OCI-LY3 (cell line): ENCODE measurements around the gene TRAF6.

Experiments used
- H2AFZ ChIP-seq: fragments of 200-600, 300-600 bp; shearing (Covaris generic); 2 replicates; pipeline ENCODE4 v1.6.0; 2014; ENCODE audit warnings: antibody characterized with exemption, low read depth, low read length
- H3K27ac ChIP-seq: fragments of 200-600, 300-600 bp; sonication (generic); 2 replicates; pipeline ENCODE4 v1.5.1; 2014; ENCODE audit warnings: mild to moderate bottlenecking, low read length, moderate library complexity, mixed read lengths
- H3K27me3 ChIP-seq: fragments of 200-600, 300-600 bp; sonication (generic); 2 replicates; pipeline ENCODE4 v1.6.1; 2014; ENCODE audit warnings: low read depth, low read length, mixed read lengths
- H3K36me3 ChIP-seq: fragments of 200-600, 300-600 bp; sonication (generic); replicated peaks from 2 replicates; pipeline ENCODE3; 2014; ENCODE audit warnings: low read depth, low read length, mixed read lengths
- H3K4me1 ChIP-seq: fragments of 300-600, 200-600 bp; sonication (generic); 2 replicates; pipeline ENCODE4 v1.6.1; 2014; ENCODE audit warnings: low read length, mixed read lengths
- H3K4me2 ChIP-seq: fragments of 200-600, 300-600 bp; sonication (generic); 2 replicates; pipeline ENCODE4 v1.6.1; 2014; ENCODE audit warnings: low read length, mixed read lengths
- H3K4me3 ChIP-seq: fragments of 300-600, 200-600 bp; sonication (generic); 2 replicates; pipeline ENCODE4 v1.5.1; 2014; ENCODE audit warnings: antibody characterized with exemption, mild to moderate bottlenecking, low read length, moderate library complexity
- H3K79me2 ChIP-seq: fragments of 300-600, 200-600 bp; shearing (Covaris generic); 2 replicates; pipeline ENCODE4 v1.6.1; 2014; ENCODE audit warnings: mild to moderate bottlenecking, low read length, mixed read lengths
- H3K9ac ChIP-seq: fragments of 300-600, 200-600 bp; shearing (Covaris generic); 2 replicates; pipeline ENCODE4 v1.6.0; 2014; ENCODE audit warnings: mild to moderate bottlenecking, low read length, moderate library complexity
- H3K9me3 ChIP-seq: fragments of 200-600, 300-600 bp; shearing (Covaris generic); 2 replicates; pipeline ENCODE4 v1.6.1; 2014; ENCODE audit warnings: low read length, mixed read lengths; ENCODE audit not compliant: insufficient read depth
- H4K20me1 ChIP-seq: fragments of 200-600, 300-600 bp; sonication (generic); 2 replicates; pipeline ENCODE4 v1.6.1; 2016; ENCODE audit warnings: low read length, mixed read lengths; ENCODE audit not compliant: insufficient read depth
- EZH2phosphoT487 ChIP-seq: fragments of 200-600 bp; shearing (Covaris generic); IDR thresholded peaks from 2 replicates; pipeline ENCODE4 v1.6.1; 2018; ENCODE audit warnings: antibody characterized with exemption, mixed run types, low read depth
- TF ChIP-seq, protein P1 (sequence below): fragments of 200-600, 300-600 bp; sonication (generic); IDR thresholded peaks from 2 replicates; pipeline ENCODE4 v1.5.1; 2014; ENCODE audit warnings: antibody characterized with exemption, low read length, low read depth

Gene TRAF6

DNA sequence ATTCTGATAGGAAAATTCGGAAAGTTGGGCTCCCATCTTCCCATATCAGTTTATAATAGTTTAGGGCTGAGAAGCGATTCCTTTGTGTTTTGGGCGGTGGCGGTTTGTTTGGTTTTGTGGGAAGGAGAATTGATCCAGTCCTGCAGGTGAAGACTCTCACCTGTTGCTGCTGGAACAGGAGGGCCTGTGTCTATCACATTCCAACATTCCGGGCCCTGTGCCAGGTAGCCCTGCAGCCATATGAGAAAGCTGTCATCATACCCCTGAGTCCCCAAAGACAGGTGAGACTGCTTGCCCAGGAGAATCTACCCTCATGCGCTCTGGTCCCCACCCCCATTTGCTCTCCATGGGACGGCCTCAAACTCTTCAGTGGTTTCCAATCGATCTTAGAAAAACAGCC, 62.1 kb downstream of the TRAF6 start:
- no peak overlapping the region for H3K4me2 ChIP-seq
- H3K4me3 ChIP-seq = no peak overlapping the region
- TF ChIP-seq, protein P1, sequence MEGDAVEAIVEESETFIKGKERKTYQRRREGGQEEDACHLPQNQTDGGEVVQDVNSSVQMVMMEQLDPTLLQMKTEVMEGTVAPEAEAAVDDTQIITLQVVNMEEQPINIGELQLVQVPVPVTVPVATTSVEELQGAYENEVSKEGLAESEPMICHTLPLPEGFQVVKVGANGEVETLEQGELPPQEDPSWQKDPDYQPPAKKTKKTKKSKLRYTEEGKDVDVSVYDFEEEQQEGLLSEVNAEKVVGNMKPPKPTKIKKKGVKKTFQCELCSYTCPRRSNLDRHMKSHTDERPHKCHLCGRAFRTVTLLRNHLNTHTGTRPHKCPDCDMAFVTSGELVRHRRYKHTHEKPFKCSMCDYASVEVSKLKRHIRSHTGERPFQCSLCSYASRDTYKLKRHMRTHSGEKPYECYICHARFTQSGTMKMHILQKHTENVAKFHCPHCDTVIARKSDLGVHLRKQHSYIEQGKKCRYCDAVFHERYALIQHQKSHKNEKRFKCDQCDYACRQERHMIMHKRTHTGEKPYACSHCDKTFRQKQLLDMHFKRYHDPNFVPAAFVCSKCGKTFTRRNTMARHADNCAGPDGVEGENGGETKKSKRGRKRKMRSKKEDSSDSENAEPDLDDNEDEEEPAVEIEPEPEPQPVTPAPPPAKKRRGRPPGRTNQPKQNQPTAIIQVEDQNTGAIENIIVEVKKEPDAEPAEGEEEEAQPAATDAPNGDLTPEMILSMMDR = no peak
- TF ChIP-seq EZH2phosphoT487 = no peak
- H3K36me3 ChIP-seq = no peaks in the 10 kb centered on the region
- H3K4me1 ChIP-seq = peaks cover 10% of the 10 kb centered on the region
- H3K9me3 ChIP-seq = no peaks in the 10 kb centered on the region
- H3K9ac ChIP-seq = no peak overlapping the region
- H3K79me2 ChIP-seq = no peaks in the 10 kb centered on the region
- no peaks in the 10 kb centered on the region for H4K20me1 ChIP-seq
- no peak overlapping the region for H2AFZ ChIP-seq
- H3K27ac ChIP-seq = no peak overlapping the region
- peaks cover 9% of the 10 kb centered on the region; the same call in 1 of the 2 replicates for H3K27me3 ChIP-seq

DNA sequence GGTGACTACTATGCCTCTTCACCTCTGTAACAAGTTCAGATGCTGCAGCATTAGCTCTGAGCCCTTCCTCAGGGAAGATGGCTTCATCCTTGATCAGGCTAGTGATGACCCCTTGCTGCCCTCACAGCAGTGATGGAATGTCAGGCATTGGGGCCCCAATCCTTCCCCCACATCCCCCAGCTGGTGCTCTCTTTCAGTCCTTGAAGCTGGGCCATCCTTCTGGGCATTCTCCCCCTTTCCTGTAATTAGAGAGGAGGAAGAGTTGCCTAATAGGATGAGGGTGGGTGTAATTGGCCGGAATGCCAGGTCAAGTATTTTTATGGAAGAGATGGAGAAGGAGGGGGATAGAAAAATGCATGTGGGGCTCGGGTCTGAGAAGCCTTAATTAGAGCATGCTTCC, 62.6 kb downstream of the TRAF6 start:
- Histone ChIP-seq H3K9me3 (no peaks in the 10 kb centered on the region), H3K4me1 (peaks cover 10% of the 10 kb centered on the region), H4K20me1 (no peaks in the 10 kb centered on the region), H3K9ac (no peak overlapping the region), H3K36me3 (no peaks in the 10 kb centered on the region), H2AFZ (no peak overlapping the region), H3K27ac (no peak overlapping the region), H3K79me2 (no peaks in the 10 kb centered on the region), H3K27me3 (peaks cover 9% of the 10 kb centered on the region; the same call in 1 of the 2 replicates), H3K4me3 (no peak overlapping the region), H3K4me2 (no peak overlapping the region)
- TF ChIP-seq, protein P1 = no peak
- TF ChIP-seq EZH2phosphoT487 = no peak

DNA sequence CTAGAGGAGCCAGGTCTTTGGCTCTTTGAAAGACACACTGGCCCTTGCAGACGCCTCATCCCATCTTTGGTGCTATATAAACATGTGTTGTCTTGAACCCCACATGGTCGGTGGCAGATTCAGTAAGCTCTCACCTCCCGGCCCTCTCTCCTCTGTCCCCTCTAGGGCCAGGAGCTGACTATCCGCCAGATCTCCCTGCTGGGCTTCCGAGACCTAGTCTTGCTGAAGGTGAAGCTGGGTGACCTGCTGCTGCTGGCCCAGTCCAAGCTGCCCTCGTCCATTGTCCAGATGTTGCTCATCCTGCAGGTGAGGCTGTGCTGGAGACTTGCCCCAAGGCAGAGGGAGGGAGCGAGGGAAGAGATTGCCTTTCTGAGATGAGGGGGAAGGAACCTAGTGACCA, 63.9 kb downstream of the TRAF6 start:
- no peak overlapping the region for H3K4me2 ChIP-seq
- H3K27me3 ChIP-seq = peaks cover 9% of the 10 kb centered on the region; the same call in 1 of the 2 replicates
- peaks cover 4% of the 10 kb centered on the region; the same call in 1 of the 2 replicates for H3K9me3 ChIP-seq
- peaks cover 21% of the 10 kb centered on the region for H3K4me1 ChIP-seq
- no peak overlapping the region for H2AFZ ChIP-seq
- TF ChIP-seq, protein P1 = no peak
- TF ChIP-seq EZH2phosphoT487 = no peak
- peaks cover under 1% of the 10 kb centered on the region for H3K36me3 ChIP-seq
- H3K9ac ChIP-seq = no peak overlapping the region
- no peaks in the 10 kb centered on the region for H3K79me2 ChIP-seq
- no peaks in the 10 kb centered on the region for H4K20me1 ChIP-seq
- H3K27ac ChIP-seq = no peak overlapping the region
- no peak overlapping the region for H3K4me3 ChIP-seq

DNA sequence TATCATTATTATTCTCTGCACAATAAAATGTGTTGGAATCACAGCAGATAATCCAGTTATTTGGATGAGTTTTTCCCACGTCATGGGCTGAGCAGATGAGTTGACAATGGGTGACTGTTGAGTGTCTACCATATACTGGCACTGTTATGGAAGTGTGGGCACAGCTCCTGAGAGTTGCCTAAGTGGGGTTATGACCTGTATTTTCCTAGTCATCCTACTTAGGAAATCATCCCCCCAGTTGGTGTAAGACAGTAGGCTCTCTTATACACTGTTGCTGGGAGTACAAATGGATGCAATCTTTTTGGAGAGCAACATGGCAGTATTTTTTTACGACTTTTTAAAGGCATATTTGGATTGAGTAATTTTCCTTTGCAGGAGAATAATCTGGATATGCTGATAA, 66.4 kb downstream of the TRAF6 start:
- H2AFZ ChIP-seq = no peak overlapping the region
- peaks cover 5% of the 10 kb centered on the region for H3K36me3 ChIP-seq
- no peak overlapping the region for H3K27ac ChIP-seq
- H3K4me2 ChIP-seq = no peak overlapping the region
- H3K79me2 ChIP-seq = no peaks in the 10 kb centered on the region
- H3K4me3 ChIP-seq = no peak overlapping the region
- peaks cover 17% of the 10 kb centered on the region for H3K4me1 ChIP-seq
- H4K20me1 ChIP-seq = no peaks in the 10 kb centered on the region
- H3K9me3 ChIP-seq = peaks cover 11% of the 10 kb centered on the region; the same call in 1 of the 2 replicates
- peaks cover 9% of the 10 kb centered on the region; the same call in 1 of the 2 replicates for H3K27me3 ChIP-seq
- TF ChIP-seq, protein P1 = no peak
- no peak for TF ChIP-seq EZH2phosphoT487
- H3K9ac ChIP-seq = no peak overlapping the region
